Subcutaneous adipose tissue (tissue), 4 donors: Measurements from ENCODE around the gene FAM89B. TPM values are rescaled to one million over a fixed set of nuclear protein-coding genes. Genes with fewer than 3 reads are reported as not detected.

Experiments used
- CTCF ChIP-seq: fragments of 450-650 bp; IDR thresholded peaks from one replicate; pipeline ENCODE4 v1.5.1; 2016; ENCODE audit warnings: low read depth, mild to moderate bottlenecking, control low read depth, antibody characterized with exemption, moderate library complexity
- total RNA-seq, 4 donors: library from RNA; depleted of rRNA; stranded (reverse); fragments of >200 nt; gene quantifications; one replicate each; pipeline ENCODE4 v1.1.0, GENCODE V29; 2016

Gene FAM89B
- total RNA-seq, 4 donors from 2014 or later = 15.2 to 48.8 (median 31.0) TPM

- no peak for TF ChIP-seq CTCF
These were observed 398 bp upstream of the FAM89B start for GRCh38 chr11:65571940-65572339.

GRCh38 chr11:65573391-65574079 lies 1.2 kb downstream of the FAM89B start:
- no peak for TF ChIP-seq CTCF

GRCh38 chr11:65574109-65574810 lies 1.9 kb downstream of the FAM89B start:
- no peak for TF ChIP-seq CTCF

- no peak for TF ChIP-seq CTCF
These were observed 2.7 kb downstream of the FAM89B start for GRCh38 chr11:65574811-65575567.

GRCh38 chr11:65575568-65576231 lies 3.4 kb downstream of the FAM89B start, which contains the start of gene EHBP1L1:
EHBP1L1 (plus strand) TSS chr11:65576053; CDS start chr11:65576303, 250 bp downstream.
- TF ChIP-seq CTCF = no peak

GRCh38 chr11:65576232-65576866 lies 4.0 kb downstream of the FAM89B start:
- no peak for TF ChIP-seq CTCF
